GM18909 (cell line): ENCODE data around the gene FBXO36.
"Not testable (repeated sequence)": the region's sequence is repeated elsewhere in the genome, so short reads cannot be mapped to it uniquely, and the experiment has no call there.

Source experiments
- ATAC-seq: cut with Tn5 transposase; IDR thresholded peaks from one replicate; pipeline ENCODE4 v1.9.1; 2021; ENCODE audit warnings: mild to moderate bottlenecking; ENCODE audit not compliant: unreplicated experiment, poor library complexity

Gene FBXO36

GRCh38 chr2:229955663-229956062 lies 33.4 kb downstream of the FBXO36 start:
- no peak for ATAC-seq

GRCh38 chr2:229956491-229956890 lies 34.2 kb downstream of the FBXO36 start:
- no peak for ATAC-seq

- ATAC-seq, result not testable (repeated sequence)
Observed at GRCh38 chr2:229963596-229963995, 41.3 kb downstream of the FBXO36 start.

- ATAC-seq, result no peak
Observed at GRCh38 chr2:229969921-229970320, 47.6 kb downstream of the FBXO36 start.

- no peak for ATAC-seq
Observed at GRCh38 chr2:229970406-229970805, 48.1 kb downstream of the FBXO36 start.

GRCh38 chr2:229971298-229971790 lies 49.0 kb downstream of the FBXO36 start:
- no peak for ATAC-seq

- no peak for ATAC-seq
Observed at GRCh38 chr2:229974266-229974665, 52.0 kb downstream of the FBXO36 start.

GRCh38 chr2:229980431-229981184 lies 58.3 kb downstream of the FBXO36 start:
- ATAC-seq, result no peak

GRCh38 chr2:229993236-229993635 lies 70.9 kb downstream of the FBXO36 start:
- no peak for ATAC-seq

GRCh38 chr2:229996320-229996719 lies 74.0 kb downstream of the FBXO36 start:
- no peak for ATAC-seq

- no peak for ATAC-seq
Observed at GRCh38 chr2:229997565-229997964, 75.3 kb downstream of the FBXO36 start.

GRCh38 chr2:230000118-230000841 lies 78.0 kb downstream of the FBXO36 start:
- peak; percentile 94 for ATAC-seq

GRCh38 chr2:230007931-230008707 lies 85.8 kb downstream of the FBXO36 start:
- peak; percentile 65 for ATAC-seq

- ATAC-seq, result no peak
Observed at GRCh38 chr2:230008708-230009066, 86.4 kb downstream of the FBXO36 start.

GRCh38 chr2:230010501-230010900 lies 88.2 kb downstream of the FBXO36 start:
- no peak for ATAC-seq

- no peak for ATAC-seq
Observed at GRCh38 chr2:230011617-230012016, 89.3 kb downstream of the FBXO36 start.

GRCh38 chr2:230012267-230012884 lies 90.1 kb downstream of the FBXO36 start:
- ATAC-seq, result no peak

- no peak for ATAC-seq
Observed at GRCh38 chr2:230016844-230017243, 94.5 kb downstream of the FBXO36 start.

GRCh38 chr2:230018153-230018552 lies 95.8 kb downstream of the FBXO36 start:
- no peak for ATAC-seq

GRCh38 chr2:230019742-230020141 lies 97.4 kb downstream of the FBXO36 start:
- no peak for ATAC-seq
